SK-N-SH treated with all-trans-retinoic acid at 6 μM for 48 hours (cell line): ENCODE data around the gene NAT16.

Experiments
- ATAC-seq: fragments of 200-7000 bp; cut with Tn5 transposase; 3 replicates; pipeline ENCODE4 v1.9.1; 2020; ENCODE audit warnings: mild to moderate bottlenecking, moderate library complexity
- ARNTL ChIP-seq: fragments of 450-650 bp; formaldehyde crosslinking; IDR thresholded peaks from 2 replicates; pipeline ENCODE4 v1.5.0; 2020; ENCODE audit warnings: low read depth, mild to moderate bottlenecking, moderate library complexity, borderline replicate concordance
- BACH2 ChIP-seq: fragments of 250-450 bp; sonication (Bioruptor Pico); IDR thresholded peaks from 2 replicates; pipeline ENCODE4 v1.9.0; 2021; ENCODE audit warnings: mild to moderate bottlenecking, borderline replicate concordance
- CSDC2 ChIP-seq: fragments of 250-450 bp; sonication (Bioruptor Pico); IDR thresholded peaks from 2 replicates; pipeline ENCODE4 v1.5.0; 2020; ENCODE audit warnings: mild to moderate bottlenecking, moderate library complexity
- ESRRG ChIP-seq: fragments of 250-450 bp; sonication (Bioruptor Pico); IDR thresholded peaks from 2 replicates; pipeline ENCODE4 v1.6.1; 2021; ENCODE audit warnings: mild to moderate bottlenecking
- GLIS3 ChIP-seq: fragments of 250-450 bp; sonication (Bioruptor Pico); IDR thresholded peaks from 2 replicates; pipeline ENCODE4 v1.5.0; 2020; ENCODE audit warnings: mild to moderate bottlenecking, moderate library complexity
- ISL1 ChIP-seq: fragments of 250-450 bp; sonication (Bioruptor Pico); IDR thresholded peaks from 2 replicates; pipeline ENCODE4 v2.1.2; 2022; ENCODE audit warnings: mild to moderate bottlenecking, moderate library complexity
- OSR1 ChIP-seq: fragments of 250-450 bp; sonication (Bioruptor Pico); IDR thresholded peaks from 2 replicates; pipeline ENCODE4 v1.8.0; 2022; ENCODE audit warnings: moderate library complexity, mild to moderate bottlenecking, inconsistent platforms
- PPARA ChIP-seq: fragments of 250-450 bp; sonication (Bioruptor Pico); IDR thresholded peaks from 2 replicates; pipeline ENCODE4 v1.5.0; 2020; ENCODE audit warnings: mild to moderate bottlenecking, borderline replicate concordance
- RARB ChIP-seq: fragments of 250-450 bp; sonication (Bioruptor Pico); IDR thresholded peaks from 2 replicates; pipeline ENCODE4 v1.8.0; 2021; ENCODE audit warnings: mild to moderate bottlenecking, moderate library complexity
- SNAI2 ChIP-seq: fragments of 250-450 bp; sonication (Bioruptor Pico); IDR thresholded peaks from 2 replicates; pipeline ENCODE4 v1.5.0; 2020; ENCODE audit warnings: mild to moderate bottlenecking, moderate library complexity
- TCF4 ChIP-seq: fragments of 250-450 bp; sonication (Bioruptor Pico); IDR thresholded peaks from 2 replicates; pipeline ENCODE4 v1.8.0; 2021; ENCODE audit warnings: mild to moderate bottlenecking, moderate library complexity, borderline replicate concordance
- ZC3H10 ChIP-seq: fragments of 250-450 bp; sonication (Bioruptor Pico); IDR thresholded peaks from 2 replicates; pipeline ENCODE4 v1.5.1; 2021; ENCODE audit warnings: mild to moderate bottlenecking, moderate library complexity
- ZFP3 ChIP-seq: fragments of 250-450 bp; sonication (Bioruptor Pico); IDR thresholded peaks from 2 replicates; pipeline ENCODE4 v1.5.0; 2020; ENCODE audit warnings: mild to moderate bottlenecking, moderate library complexity
- ZFP30 ChIP-seq: fragments of 450-650 bp; formaldehyde crosslinking; IDR thresholded peaks from 2 replicates; pipeline ENCODE4 v1.5.0; 2022; ENCODE audit warnings: mild to moderate bottlenecking, moderate library complexity
- ZNF565 ChIP-seq: fragments of 450-650 bp; formaldehyde crosslinking; conservative IDR thresholded peaks from 2 replicates; pipeline ENCODE4 v1.5.0; 2020; ENCODE audit warnings: low read depth, mild to moderate bottlenecking, moderate library complexity
- ZNF8 ChIP-seq: fragments of 450-650 bp; formaldehyde crosslinking; IDR thresholded peaks from 2 replicates; pipeline ENCODE4 v1.5.0; 2020; ENCODE audit warnings: mild to moderate bottlenecking, moderate library complexity
- TF ChIP-seq, protein P1 (sequence below): fragments of 250-450 bp; sonication (Bioruptor Pico); IDR thresholded peaks from 2 replicates; pipeline ENCODE4 v1.5.1; 2021; ENCODE audit warnings: mild to moderate bottlenecking, moderate library complexity
- TF ChIP-seq, protein P2 (sequence below): fragments of 250-450 bp; sonication (Bioruptor Pico); IDR thresholded peaks from 2 replicates; pipeline ENCODE4 v1.5.0; 2020; ENCODE audit warnings: mild to moderate bottlenecking, moderate library complexity
- TF ChIP-seq, protein P3 (sequence below): fragments of 250-450 bp; sonication (Bioruptor Pico); IDR thresholded peaks from 2 replicates; pipeline ENCODE4 v1.8.0; 2020; ENCODE audit warnings: mild to moderate bottlenecking, moderate library complexity, borderline replicate concordance
- TF ChIP-seq, protein P4 (sequence below): fragments of 250-450 bp; sonication (Bioruptor Pico); IDR thresholded peaks from 2 replicates; pipeline ENCODE4 v1.5.1; 2020; ENCODE audit warnings: low read depth, mild to moderate bottlenecking, moderate library complexity
- TF ChIP-seq, protein P5 (sequence below): fragments of 250-450 bp; sonication (Bioruptor Pico); IDR thresholded peaks from 2 replicates; pipeline ENCODE4 v1.8.0; 2021; ENCODE audit warnings: low read depth, mild to moderate bottlenecking, moderate library complexity, borderline replicate concordance

NAT16 gene

DNA sequence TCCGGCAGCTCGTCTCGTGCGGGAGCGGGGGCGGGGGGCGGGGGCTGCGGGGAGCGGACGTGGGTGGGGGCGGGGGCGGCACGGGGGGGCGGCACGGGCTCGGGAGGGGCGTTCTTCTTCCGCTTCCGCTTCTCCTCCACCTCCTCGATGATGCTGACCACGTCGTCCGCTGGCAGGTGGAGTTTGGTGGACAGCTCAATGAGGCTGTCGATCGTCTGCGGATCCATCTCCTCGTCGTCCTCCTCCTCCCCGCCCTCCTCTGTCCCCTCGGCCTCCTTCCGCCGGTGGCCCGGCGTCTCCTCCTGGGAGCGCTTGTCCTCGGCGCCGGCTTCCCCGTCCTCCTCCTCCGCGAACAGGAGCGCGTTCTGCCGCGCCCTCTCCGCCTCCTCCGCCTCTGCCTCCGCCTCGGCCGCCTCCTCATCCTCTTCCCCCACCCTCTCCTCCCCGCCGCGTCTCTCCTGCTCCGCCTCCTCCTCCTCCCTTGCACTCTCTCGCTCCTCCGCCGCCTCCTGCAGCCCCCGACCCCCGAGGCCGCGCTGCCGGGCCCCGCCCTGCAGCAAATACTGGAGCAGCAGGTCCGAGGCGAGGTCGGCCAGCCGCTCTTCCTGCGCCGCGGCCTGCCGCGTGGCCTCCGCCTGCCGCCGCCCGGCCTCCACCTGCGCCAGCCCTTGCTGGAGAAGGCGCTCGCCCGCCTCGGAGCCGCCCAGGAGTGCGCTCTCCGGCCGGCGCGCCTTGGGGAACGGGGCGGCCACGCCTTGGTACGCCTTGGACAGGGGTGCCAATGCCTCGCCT, 16.6 kb downstream of the NAT16 start:
- ATAC-seq, result peak; percentile 2; the same call in 2 of the 3 replicates

DNA sequence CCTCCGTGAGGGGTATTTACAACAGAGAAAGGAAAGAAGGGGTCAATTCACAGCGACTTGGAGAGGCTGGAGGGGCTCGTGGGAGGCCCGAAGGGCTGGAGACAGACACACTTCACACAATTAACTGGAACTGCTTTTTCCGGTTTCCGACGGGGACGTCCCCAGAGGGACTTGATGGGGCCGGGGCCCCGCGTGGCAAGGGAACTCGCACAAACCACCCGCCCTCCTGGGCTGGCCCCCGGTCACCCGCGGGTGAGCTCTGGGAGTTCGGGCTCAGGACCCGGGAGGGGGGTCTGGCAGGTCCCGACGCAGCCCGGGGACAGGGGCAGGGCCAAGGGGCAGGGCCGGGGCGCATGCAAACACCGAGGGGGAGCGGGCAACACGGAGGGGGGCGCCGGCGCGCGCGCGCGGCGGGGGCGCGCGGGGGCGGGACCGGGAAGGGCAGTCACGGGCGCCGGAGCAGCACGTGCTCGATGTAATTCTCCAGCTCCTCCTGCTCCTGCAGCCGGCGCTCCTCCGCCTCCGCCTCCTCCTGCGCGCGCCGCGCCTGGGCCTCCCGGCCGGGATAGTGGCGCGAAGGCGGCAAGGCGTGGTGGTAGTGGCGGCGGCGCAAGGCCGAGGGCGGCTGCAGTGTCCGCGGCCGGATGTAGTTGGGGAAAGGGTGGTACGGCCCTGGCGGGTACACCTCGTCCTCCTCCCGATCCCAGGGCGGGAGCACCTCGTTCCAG, 17.4 kb downstream of the NAT16 start:
- ATAC-seq, result peak; percentile 9

More for the DNA sequence above, 16.6 kb downstream of the NAT16 start:
- TF ChIP-seq, protein P1, sequence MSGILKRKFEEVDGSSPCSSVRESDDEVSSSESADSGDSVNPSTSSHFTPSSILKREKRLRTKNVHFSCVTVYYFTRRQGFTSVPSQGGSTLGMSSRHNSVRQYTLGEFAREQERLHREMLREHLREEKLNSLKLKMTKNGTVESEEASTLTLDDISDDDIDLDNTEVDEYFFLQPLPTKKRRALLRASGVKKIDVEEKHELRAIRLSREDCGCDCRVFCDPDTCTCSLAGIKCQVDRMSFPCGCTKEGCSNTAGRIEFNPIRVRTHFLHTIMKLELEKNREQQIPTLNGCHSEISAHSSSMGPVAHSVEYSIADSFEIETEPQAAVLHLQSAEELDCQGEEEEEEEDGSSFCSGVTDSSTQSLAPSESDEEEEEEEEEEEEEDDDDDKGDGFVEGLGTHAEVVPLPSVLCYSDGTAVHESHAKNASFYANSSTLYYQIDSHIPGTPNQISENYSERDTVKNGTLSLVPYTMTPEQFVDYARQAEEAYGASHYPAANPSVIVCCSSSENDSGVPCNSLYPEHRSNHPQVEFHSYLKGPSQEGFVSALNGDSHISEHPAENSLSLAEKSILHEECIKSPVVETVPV (CRISPR knock-in tag), result no peak
- TF ChIP-seq, protein P2, sequence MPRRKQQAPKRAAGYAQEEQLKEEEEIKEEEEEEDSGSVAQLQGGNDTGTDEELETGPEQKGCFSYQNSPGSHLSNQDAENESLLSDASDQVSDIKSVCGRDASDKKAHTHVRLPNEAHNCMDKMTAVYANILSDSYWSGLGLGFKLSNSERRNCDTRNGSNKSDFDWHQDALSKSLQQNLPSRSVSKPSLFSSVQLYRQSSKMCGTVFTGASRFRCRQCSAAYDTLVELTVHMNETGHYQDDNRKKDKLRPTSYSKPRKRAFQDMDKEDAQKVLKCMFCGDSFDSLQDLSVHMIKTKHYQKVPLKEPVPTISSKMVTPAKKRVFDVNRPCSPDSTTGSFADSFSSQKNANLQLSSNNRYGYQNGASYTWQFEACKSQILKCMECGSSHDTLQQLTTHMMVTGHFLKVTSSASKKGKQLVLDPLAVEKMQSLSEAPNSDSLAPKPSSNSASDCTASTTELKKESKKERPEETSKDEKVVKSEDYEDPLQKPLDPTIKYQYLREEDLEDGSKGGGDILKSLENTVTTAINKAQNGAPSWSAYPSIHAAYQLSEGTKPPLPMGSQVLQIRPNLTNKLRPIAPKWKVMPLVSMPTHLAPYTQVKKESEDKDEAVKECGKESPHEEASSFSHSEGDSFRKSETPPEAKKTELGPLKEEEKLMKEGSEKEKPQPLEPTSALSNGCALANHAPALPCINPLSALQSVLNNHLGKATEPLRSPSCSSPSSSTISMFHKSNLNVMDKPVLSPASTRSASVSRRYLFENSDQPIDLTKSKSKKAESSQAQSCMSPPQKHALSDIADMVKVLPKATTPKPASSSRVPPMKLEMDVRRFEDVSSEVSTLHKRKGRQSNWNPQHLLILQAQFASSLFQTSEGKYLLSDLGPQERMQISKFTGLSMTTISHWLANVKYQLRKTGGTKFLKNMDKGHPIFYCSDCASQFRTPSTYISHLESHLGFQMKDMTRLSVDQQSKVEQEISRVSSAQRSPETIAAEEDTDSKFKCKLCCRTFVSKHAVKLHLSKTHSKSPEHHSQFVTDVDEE (CRISPR knock-in tag), result no peak
- TF ChIP-seq GLIS3 (CRISPR knock-in tag) (no peak), ISL1 (CRISPR knock-in tag) (no peak), TCF4 (CRISPR knock-in tag) (no peak), RARB (CRISPR knock-in tag) (no peak), ZFP30 (CRISPR knock-in tag) (no peak), SNAI2 (CRISPR knock-in tag) (no peak), CSDC2 (CRISPR knock-in tag) (no peak), ZFP3 (CRISPR knock-in tag) (no peak), ZNF565 (CRISPR knock-in tag) (no peak), BACH2 (no peak), ARNTL (no peak), PPARA (CRISPR knock-in tag) (no peak), OSR1 (CRISPR knock-in tag) (no peak), ZC3H10 (CRISPR knock-in tag) (no peak)
- TF ChIP-seq, protein P3, sequence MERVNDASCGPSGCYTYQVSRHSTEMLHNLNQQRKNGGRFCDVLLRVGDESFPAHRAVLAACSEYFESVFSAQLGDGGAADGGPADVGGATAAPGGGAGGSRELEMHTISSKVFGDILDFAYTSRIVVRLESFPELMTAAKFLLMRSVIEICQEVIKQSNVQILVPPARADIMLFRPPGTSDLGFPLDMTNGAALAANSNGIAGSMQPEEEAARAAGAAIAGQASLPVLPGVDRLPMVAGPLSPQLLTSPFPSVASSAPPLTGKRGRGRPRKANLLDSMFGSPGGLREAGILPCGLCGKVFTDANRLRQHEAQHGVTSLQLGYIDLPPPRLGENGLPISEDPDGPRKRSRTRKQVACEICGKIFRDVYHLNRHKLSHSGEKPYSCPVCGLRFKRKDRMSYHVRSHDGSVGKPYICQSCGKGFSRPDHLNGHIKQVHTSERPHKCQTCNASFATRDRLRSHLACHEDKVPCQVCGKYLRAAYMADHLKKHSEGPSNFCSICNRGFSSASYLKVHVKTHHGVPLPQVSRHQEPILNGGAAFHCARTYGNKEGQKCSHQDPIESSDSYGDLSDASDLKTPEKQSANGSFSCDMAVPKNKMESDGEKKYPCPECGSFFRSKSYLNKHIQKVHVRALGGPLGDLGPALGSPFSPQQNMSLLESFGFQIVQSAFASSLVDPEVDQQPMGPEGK (CRISPR knock-in tag), result no peak
- TF ChIP-seq, protein P4, sequence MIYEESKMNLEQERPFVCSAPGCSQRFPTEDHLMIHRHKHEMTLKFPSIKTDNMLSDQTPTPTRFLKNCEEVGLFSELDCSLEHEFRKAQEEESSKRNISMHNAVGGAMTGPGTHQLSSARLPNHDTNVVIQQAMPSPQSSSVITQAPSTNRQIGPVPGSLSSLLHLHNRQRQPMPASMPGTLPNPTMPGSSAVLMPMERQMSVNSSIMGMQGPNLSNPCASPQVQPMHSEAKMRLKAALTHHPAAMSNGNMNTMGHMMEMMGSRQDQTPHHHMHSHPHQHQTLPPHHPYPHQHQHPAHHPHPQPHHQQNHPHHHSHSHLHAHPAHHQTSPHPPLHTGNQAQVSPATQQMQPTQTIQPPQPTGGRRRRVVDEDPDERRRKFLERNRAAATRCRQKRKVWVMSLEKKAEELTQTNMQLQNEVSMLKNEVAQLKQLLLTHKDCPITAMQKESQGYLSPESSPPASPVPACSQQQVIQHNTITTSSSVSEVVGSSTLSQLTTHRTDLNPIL, result no peak
- TF ChIP-seq, protein P5, sequence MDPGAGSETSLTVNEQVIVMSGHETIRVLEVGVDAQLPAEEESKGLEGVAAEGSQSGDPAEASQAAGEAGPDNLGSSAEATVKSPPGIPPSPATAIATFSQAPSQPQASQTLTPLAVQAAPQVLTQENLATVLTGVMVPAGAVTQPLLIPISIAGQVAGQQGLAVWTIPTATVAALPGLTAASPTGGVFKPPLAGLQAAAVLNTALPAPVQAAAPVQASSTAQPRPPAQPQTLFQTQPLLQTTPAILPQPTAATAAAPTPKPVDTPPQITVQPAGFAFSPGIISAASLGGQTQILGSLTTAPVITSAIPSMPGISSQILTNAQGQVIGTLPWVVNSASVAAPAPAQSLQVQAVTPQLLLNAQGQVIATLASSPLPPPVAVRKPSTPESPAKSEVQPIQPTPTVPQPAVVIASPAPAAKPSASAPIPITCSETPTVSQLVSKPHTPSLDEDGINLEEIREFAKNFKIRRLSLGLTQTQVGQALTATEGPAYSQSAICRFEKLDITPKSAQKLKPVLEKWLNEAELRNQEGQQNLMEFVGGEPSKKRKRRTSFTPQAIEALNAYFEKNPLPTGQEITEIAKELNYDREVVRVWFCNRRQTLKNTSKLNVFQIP (CRISPR knock-in tag), result no peak

More for the DNA sequence above, 17.4 kb downstream of the NAT16 start:
- TF ChIP-seq SNAI2 (CRISPR knock-in tag) (no peak), GLIS3 (CRISPR knock-in tag) (peak; percentile 53; the same call in 1 of the 2 replicates), ESRRG (CRISPR knock-in tag) (0 out of 2 replicates have a peak, but pooled peaks have one; percentile 9), ZNF8 (CRISPR knock-in tag) (no peak)
- TF ChIP-seq, all 23 proteins: peak for 2
